GM12864 (cell line): ENCODE measurements around the gene ANKRD7.

Source experiments
- DNase-seq: peaks from one replicate; pipeline ENCODE4 v3.0.0-alpha.2; 2011; ENCODE audit warnings: low read depth
- H3K4me3 ChIP-seq: 2 replicates; pipeline ENCODE4 v1.5.1; 2011; ENCODE audit warnings: mild to moderate bottlenecking, low read depth, low read length, control low read depth
- TF ChIP-seq, protein P1 (sequence below): IDR thresholded peaks from 2 replicates; pipeline ENCODE4 v1.5.1; 2011; ENCODE audit warnings: low read depth, mild to moderate bottlenecking, moderate library complexity, low read length, control low read depth, inconsistent platforms; ENCODE audit errors: missing control alignments

ANKRD7 gene, protein sequence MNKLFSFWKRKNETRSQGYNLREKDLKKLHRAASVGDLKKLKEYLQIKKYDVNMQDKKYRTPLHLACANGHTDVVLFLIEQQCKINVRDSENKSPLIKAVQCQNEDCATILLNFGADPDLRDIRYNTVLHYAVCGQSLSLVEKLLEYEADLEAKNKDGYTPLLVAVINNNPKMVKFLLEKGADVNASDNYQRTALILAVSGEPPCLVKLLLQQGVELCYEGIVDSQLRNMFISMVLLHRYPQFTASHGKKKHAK

DNA sequence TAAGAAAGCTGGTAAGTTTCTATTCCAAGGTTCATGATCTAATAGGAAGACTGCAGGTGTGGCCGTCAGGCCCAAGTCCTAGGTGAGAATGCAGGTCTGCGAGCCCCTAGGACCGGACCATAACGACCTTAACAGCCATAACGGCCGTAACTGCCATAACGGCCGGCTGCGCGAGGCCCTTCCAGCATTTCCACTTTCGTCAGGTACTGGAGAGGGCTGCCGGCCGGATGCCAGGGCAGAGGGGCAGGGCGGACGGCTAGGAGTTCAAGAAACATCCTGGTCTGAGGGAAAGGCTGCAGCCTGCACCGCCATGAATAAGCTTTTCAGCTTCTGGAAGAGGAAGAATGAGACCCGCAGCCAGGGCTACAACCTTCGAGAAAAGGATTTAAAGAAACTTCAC lies at the start of gene ANKRD7:
ANKRD7 (plus strand) TSS at position 184 of the 400 bp plus-strand sequence; CDS start at position 311, 127 bp downstream.
- TF ChIP-seq, protein P1, sequence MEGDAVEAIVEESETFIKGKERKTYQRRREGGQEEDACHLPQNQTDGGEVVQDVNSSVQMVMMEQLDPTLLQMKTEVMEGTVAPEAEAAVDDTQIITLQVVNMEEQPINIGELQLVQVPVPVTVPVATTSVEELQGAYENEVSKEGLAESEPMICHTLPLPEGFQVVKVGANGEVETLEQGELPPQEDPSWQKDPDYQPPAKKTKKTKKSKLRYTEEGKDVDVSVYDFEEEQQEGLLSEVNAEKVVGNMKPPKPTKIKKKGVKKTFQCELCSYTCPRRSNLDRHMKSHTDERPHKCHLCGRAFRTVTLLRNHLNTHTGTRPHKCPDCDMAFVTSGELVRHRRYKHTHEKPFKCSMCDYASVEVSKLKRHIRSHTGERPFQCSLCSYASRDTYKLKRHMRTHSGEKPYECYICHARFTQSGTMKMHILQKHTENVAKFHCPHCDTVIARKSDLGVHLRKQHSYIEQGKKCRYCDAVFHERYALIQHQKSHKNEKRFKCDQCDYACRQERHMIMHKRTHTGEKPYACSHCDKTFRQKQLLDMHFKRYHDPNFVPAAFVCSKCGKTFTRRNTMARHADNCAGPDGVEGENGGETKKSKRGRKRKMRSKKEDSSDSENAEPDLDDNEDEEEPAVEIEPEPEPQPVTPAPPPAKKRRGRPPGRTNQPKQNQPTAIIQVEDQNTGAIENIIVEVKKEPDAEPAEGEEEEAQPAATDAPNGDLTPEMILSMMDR, result no peak
- DNase-seq, result no peak
- no peak within 1 kb of the TSS for H3K4me3 ChIP-seq

DNA sequence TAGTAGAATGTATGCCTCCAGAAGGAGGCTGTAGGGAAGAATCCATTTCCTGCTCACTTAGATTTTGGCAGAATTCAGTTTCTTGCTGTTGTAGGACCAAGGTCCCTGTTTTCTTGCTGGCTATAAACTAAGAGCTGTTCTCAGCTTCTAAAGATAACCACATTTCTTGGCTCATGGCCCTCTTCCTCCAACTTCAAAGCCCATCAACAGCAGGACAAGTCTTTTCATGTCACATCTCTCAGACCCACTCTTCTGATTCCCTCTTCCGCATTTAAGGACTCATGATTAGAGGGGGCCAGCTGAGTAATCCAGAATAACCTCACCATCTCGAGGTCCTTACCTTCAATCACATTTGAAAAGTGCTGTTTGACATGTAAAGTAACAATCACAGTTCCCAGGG lies 48.8 kb upstream of the ANKRD7 start:
- DNase-seq, result no peak
- no peak overlapping the region for H3K4me3 ChIP-seq
- TF ChIP-seq, protein P1, result no peak

DNA sequence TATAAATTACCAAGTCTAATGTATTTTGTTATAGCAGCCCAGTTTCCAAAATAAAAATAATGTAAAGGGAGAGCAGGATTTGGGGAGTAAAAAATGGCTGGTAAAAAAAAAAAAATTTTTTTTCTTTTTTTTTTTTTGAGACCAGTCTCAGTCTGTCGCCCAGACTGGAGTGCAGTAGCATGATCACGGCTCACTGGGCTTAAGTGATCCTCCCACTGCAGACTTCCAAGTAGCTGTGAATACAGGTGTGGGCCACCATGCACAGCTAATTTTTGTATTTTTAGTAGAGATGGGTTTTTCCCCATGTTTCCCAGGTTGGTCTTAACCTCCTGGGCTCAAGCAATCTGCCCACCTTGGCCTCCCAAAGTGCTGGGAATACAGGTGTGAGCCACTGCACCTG lies 45.3 kb upstream of the ANKRD7 start:
- TF ChIP-seq, protein P1, result no peak
- H3K4me3 ChIP-seq, result no peak overlapping the region

DNA sequence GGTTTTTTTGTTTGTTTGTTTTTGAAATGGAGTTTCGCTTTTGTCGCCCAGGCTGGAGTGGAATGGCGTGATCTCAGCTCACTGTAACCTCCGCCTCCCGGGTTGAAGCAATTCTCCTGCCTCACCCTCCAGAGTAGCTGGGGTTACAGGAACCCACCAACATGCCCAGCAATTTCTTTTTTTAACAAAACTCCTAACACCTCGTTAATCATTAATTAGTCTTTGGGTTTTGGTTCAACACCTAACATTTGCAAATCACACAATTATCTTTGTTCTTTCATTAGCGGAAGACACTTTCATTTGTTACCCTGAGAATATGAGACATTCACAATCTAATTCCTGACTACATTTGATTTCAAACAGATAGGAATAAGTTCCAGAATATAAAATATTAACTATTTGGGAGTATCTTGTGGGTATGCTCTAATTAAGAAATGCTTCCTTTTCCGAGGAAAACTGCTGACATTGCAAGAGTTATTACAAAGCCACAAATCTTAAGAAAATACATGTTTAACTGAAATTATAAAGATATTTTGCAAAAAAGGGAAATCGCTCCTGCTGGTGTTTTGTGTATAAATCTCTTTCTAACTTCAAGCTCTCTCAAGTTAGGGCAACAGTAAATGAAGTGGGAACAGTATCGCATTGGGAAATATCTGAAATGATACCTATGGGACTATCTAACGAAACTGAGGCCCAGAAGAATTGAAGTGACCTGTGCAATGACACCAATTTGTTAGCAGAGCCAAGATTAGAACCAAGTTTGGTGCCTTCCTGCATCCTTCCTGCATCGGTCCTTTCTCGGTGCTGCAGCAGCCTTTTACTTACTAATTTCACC lies 41.7 kb upstream of the ANKRD7 start:
- DNase-seq, result no peak
- TF ChIP-seq, protein P1, result no peak

More for the DNA sequence above, 45.3 kb upstream of the ANKRD7 start:
- DNase-seq, result no peak

DNA sequence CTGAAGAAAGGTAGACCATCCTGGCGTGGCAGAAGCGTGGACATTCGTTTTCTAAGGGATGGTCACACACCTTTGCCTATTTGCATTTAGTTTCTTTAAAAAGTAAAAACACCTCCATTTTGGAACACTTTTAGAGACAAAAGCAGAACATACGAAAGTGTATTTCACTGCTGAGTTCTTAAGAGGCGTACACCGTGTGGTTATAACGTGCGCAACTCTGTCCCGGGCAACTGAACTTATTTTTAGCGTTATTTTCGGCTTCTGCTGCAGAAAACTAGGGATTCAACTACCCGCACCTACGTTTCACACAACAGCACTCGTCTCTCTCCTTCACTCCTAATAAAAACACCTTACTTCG lies 41.1 kb upstream of the ANKRD7 start:
- no peak for DNase-seq
- TF ChIP-seq, protein P1, result no peak
- peak overlapping the region; percentile 75 for H3K4me3 ChIP-seq

More for the DNA sequence above, 41.7 kb upstream of the ANKRD7 start:
- H3K4me3 ChIP-seq, result peak overlapping the region; percentile 75

DNA sequence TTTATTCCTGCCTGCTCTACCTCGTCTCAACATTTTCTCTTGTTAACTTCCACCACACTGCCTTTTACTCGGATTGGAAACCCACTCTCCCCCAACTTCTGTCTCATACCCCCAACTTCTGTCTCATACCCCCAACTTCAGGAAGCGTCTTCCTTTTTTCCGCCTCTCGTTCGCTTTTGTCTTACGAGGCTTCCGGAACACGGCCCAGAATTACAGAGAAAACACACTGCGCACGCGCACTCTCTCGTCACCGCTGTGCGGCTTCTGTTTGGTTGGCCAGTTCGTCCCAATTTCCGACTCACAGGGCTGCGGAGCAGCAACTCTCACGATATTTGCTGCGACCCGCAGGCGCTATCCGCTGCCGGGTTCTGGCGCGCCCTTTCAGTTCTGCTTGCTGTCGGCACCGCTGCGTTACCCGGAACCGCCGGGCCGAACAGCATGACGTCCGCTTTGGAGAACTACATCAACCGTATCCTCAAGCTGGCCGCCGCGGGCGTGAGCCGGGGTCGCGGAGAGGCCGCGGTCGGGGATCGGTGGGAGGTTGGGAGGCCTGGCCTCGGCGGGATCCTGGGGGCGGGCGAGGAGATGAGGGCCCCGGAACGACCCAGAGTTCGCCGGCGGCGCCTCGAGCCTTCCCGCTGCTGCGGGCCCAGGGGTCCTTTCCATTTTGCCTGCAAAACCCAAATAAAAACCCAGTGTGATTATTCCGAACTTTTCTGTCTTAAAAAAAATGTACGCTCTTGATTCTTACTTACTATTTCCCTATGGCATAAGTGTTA lies 40.5 kb upstream of the ANKRD7 start, which contains the start of gene LSM8:
LSM8 (plus strand) TSS at position 379 of the 779 bp plus-strand sequence; CDS start at position 439, 60 bp downstream.
- peak within 1 kb of the TSS; percentile 75 for H3K4me3 ChIP-seq
- TF ChIP-seq, protein P1, result no peak
- DNase-seq, result peak; percentile 99
